Endothelial cell of umbilical vein (primary cell): Measurements from ENCODE around the gene CUL2. TPM values are rescaled to one million over a fixed set of nuclear protein-coding genes. Genes with fewer than 3 reads are reported as not detected.

ENCODE experiments used
- BruUV-seq: library from RNA; stranded (reverse); fragments of 400-500 nt; replicated peaks from 2 replicates; lab custom pipeline; 2021; lab: Mats Ljungman, UMichigan
- CTCF ChIA-PET: fragments of 300-600, 350-600 bp; sonication (Branson Sonifier 250); formaldehyde crosslinking; loops from one replicate; lab custom pipeline; 2021; ENCODE audit warnings: antibody characterized with exemption, inconsistent platforms; lab: Charles Lee
- POLR2A ChIA-PET: fragments of 300-600, 350-600 bp; sonication (Branson Sonifier 250); formaldehyde crosslinking; loops from one replicate; lab custom pipeline; 2021; ENCODE audit warnings: antibody characterized with exemption, inconsistent platforms; lab: Charles Lee
- DNase-seq: peaks from one replicate; pipeline ENCODE4 v3.0.0-alpha.2; 2011; ENCODE audit warnings: low read depth, low spot score
- FAIRE-seq: peaks from 2 replicates; lab custom pipeline; 2011; peaks lifted over from hg19 to GRCh38; lab: Jason Lieb, UNC
- H2AFZ ChIP-seq: 2 replicates; pipeline ENCODE4 v1.6.0; 2012; ENCODE audit warnings: low read depth, low read length, control low read depth, inconsistent platforms
- H3K27ac ChIP-seq: 2 replicates; pipeline ENCODE4 v1.5.1; 2011; ENCODE audit warnings: low read depth, mild to moderate bottlenecking, control low read depth, low read length, moderate library complexity; ENCODE audit not compliant: insufficient read depth
- H3K27me3 ChIP-seq, 2 experiments: 2 replicates each; pipeline versions ENCODE4 v1.6.0 to v1.6.1; 2011; ENCODE audit warnings: low read length in 2 of 2, mixed read lengths in 1 of 2; ENCODE audit not compliant: control insufficient read depth in 2 of 2, insufficient read depth in 2 of 2
- H3K36me3 ChIP-seq, 2 experiments: 2 replicates in 1 of 2; 3 replicates in 1 of 2; pipeline ENCODE4 v1.5.1; 2011; ENCODE audit warnings: low read length in 2 of 2, mild to moderate bottlenecking in 1 of 2, moderate library complexity in 1 of 2; ENCODE audit not compliant: control insufficient read depth in 2 of 2, insufficient read depth in 2 of 2; ENCODE audit errors: extremely low read depth in 1 of 2
- H3K4me1 ChIP-seq: 3 replicates; pipeline ENCODE4 v1.5.1; 2011; ENCODE audit warnings: mild to moderate bottlenecking, low read length; ENCODE audit not compliant: control insufficient read depth, insufficient read depth; ENCODE audit errors: extremely low read depth
- H3K4me2 ChIP-seq: 2 replicates; pipeline ENCODE4 v1.6.1; 2011; ENCODE audit warnings: low read length, control low read depth, mixed read lengths; ENCODE audit not compliant: insufficient read depth
- H3K4me3 ChIP-seq, 3 experiments: fragments of 200-600 bp in 1 of 3; sonication (generic), shearing (Covaris generic) in 1 of 3; replicated peaks in 1 of 3; 2 replicates each; pipeline ENCODE4 v1.5.1; 2011 to 2016; ENCODE audit warnings: control low read depth in 3 of 3, low read length in 3 of 3, mild to moderate bottlenecking in 2 of 3, inconsistent platforms in 1 of 3, low read depth in 1 of 3, moderate library complexity in 1 of 3; ENCODE audit not compliant: insufficient read depth in 1 of 3
- H3K79me2 ChIP-seq: 2 replicates; pipeline ENCODE4 v1.6.0; 2012; ENCODE audit warnings: low read length, inconsistent platforms; ENCODE audit not compliant: control insufficient read depth, insufficient read depth
- H3K9ac ChIP-seq: replicated peaks from 2 replicates; pipeline ENCODE3; 2011; ENCODE audit warnings: low read length, control low read depth; ENCODE audit not compliant: insufficient read depth; ENCODE audit errors: extremely low read depth
- H3K9me1 ChIP-seq: replicated peaks from 3 replicates; pipeline ENCODE4 v1.6.0; 2011; ENCODE audit warnings: mild to moderate bottlenecking, low read length; ENCODE audit not compliant: control insufficient read depth, insufficient read depth; ENCODE audit errors: extremely low read depth
- H3K9me3 ChIP-seq: replicated peaks from 2 replicates; pipeline ENCODE4 v1.5.1; 2012; ENCODE audit warnings: low read length, inconsistent platforms; ENCODE audit not compliant: control insufficient read depth, insufficient read depth
- H4K20me1 ChIP-seq: replicated peaks from 2 replicates; pipeline ENCODE3; 2011; ENCODE audit warnings: mild to moderate bottlenecking, low read length; ENCODE audit not compliant: control insufficient read depth, insufficient read depth; ENCODE audit errors: extremely low read depth
- EZH2 ChIP-seq: IDR thresholded peaks from 2 replicates; pipeline ENCODE4 v1.6.1; 2012; ENCODE audit warnings: borderline replicate concordance, low read depth, mild to moderate bottlenecking, moderate library complexity, low read length, inconsistent platforms; ENCODE audit not compliant: severe bottlenecking
- FOS ChIP-seq: IDR thresholded peaks from 2 replicates; pipeline ENCODE4 v1.6.1; 2011; ENCODE audit warnings: mild to moderate bottlenecking, low read length, moderate library complexity, borderline replicate concordance; ENCODE audit not compliant: insufficient read depth
- GATA2 ChIP-seq: IDR thresholded peaks from 2 replicates; pipeline ENCODE4 v1.7.0; 2011; ENCODE audit warnings: low read depth, mild to moderate bottlenecking, moderate library complexity, mixed read lengths, low read length; ENCODE audit not compliant: insufficient read length, insufficient read depth
- JUN ChIP-seq: IDR thresholded peaks from 2 replicates; pipeline ENCODE4 v1.6.1; 2011; ENCODE audit warnings: borderline replicate concordance, low read depth; ENCODE audit not compliant: insufficient read length, insufficient read depth
- MYC ChIP-seq: IDR thresholded peaks from one replicate; pipeline ENCODE4 v1.6.1; 2011; ENCODE audit warnings: mild to moderate bottlenecking, low read depth, low read length
- POLR2A ChIP-seq: IDR thresholded peaks from 2 replicates; pipeline ENCODE4 v1.6.1; 2012; ENCODE audit warnings: low read depth, mild to moderate bottlenecking, control low read depth, low read length
- POLR2AphosphoS5 ChIP-seq: IDR thresholded peaks from 2 replicates; pipeline ENCODE4 v1.6.1; 2012; ENCODE audit warnings: low read depth, mild to moderate bottlenecking, control low read depth, low read length, moderate library complexity; ENCODE audit not compliant: insufficient read depth
- dilution Hi-C: fragments of 300-500 bp; cut with MboI; formaldehyde crosslinking; loops from one replicate; pipeline ENCODE4 v1.15.0; 2019; ENCODE audit warnings: low sequenced_read_pairs; ENCODE audit not compliant: extremely low pct_ligation_motif_present
- intact Hi-C: fragments of 100-400 bp; cut with micrococcal nuclease; formaldehyde crosslinking; loops from one replicate; pipeline ENCODE4 v1.10.0; 2022
- polyA plus RNA-seq, 4 experiments: library from polyadenylated mRNA; depleted of rRNA in 3 of 4; stranded (reverse) in 3 of 4; unstranded in 1 of 4; fragments of >200 nt; gene quantifications; 2 replicates each; pipeline versions ENCODE4 v1.2.1 to v1.2.3, GENCODE V29; 2011 to 2012; ENCODE audit warnings: missing spikeins in 1 of 4
- total RNA-seq: library from RNA; stranded (reverse); gene quantifications from 2 replicates; pipeline ENCODE4 v1.2.3, GENCODE V29; 2021
- TF ChIP-seq, protein P1 (sequence below): IDR thresholded peaks from 2 replicates; pipeline ENCODE4 v1.6.1; 2011; ENCODE audit not compliant: insufficient read depth, insufficient read length
- TF ChIP-seq, protein P2 (sequence below), 2 donors: IDR thresholded peaks; 1 replicate in 1 of 2; 2 replicates in 1 of 2; pipeline ENCODE4 v1.5.1; 2011; ENCODE audit warnings: low read length in 2 of 2, mild to moderate bottlenecking in 2 of 2, moderate library complexity in 2 of 2, control low read depth in 1 of 2, inconsistent platforms in 1 of 2, low read depth in 1 of 2; ENCODE audit not compliant: insufficient read depth in 1 of 2; ENCODE audit errors: extremely low read depth in 1 of 2

CUL2 gene
- total and polyA plus RNA-seq, 2 donors (not counting 3 experiments of a cell fraction or from before 2014, with no cell fraction given), result 11.6 to 45.3 TPM

DNA sequence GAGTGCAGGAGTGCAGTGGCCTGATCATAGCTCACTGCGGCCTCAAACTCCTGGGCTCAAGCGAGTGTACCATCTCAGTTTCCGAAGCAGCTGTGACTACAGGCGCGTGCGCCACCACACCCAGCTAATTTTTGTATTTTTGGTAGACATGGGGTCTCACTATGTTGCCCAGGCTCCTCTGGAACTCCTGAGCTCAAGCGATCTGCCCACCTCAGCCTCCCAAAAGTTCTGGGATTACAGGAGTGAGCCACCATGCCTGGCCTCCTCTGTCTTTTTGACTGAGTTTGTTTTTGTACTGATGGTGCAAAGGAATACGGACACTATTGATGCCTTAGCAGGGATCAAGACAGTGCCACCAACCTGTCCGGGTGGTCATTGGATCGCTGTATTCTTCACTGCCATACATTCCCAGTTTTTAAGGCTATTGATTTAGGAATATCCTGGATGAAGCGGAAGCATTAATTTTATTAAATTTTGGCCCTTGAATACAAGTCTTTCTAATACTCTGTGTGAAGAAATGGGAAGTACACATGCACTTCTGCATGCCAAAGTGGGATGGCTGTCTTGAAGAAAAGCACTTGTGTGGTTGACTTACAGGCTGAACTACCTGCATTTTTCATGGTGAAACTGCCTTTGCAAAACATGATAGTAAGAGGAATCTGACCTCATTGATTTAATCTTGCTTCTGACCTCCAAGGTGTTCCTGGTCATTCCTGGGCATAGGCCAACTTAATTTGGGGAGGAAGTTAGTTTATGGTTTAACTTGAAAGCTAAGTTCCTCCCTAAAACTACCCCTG lies 2.1 kb upstream of the CUL2 start:
- Histone ChIP-seq H3K9ac (no peak overlapping the region), H2AFZ (no peak overlapping the region), H3K4me3 (no peak overlapping the region), H3K36me3 (no peaks in the 10 kb centered on the region), H3K9me1 (no peaks in the 10 kb centered on the region), H3K27ac (no peak overlapping the region), H3K4me2 (no peak overlapping the region), H4K20me1 (no peaks in the 10 kb centered on the region), H3K9me3 (no peaks in the 10 kb centered on the region), H3K79me2 (peaks cover 29% of the 10 kb centered on the region), H3K27me3 (no peaks in the 10 kb centered on the region), H3K4me1 (peaks cover 13% of the 10 kb centered on the region)
- intact Hi-C loops, result loop anchor here (5.0 kb wide), 1 partner anchor 100 kb away; no protein-coding TSS in a partner anchor
- FAIRE-seq, result no peak
- no TSS peak for BruUV-seq
- ChIA-PET CTCF (no interaction called here), POLR2A (no interaction called here)
- dilution Hi-C loops, result no loop called here
- no peak for DNase-seq
- TF ChIP-seq POLR2A (no peak), MYC (no peak), FOS (no peak), POLR2AphosphoS5 (no peak), EZH2 (no peak), GATA2 (no peak), JUN (no peak)
- TF ChIP-seq, protein P1, sequence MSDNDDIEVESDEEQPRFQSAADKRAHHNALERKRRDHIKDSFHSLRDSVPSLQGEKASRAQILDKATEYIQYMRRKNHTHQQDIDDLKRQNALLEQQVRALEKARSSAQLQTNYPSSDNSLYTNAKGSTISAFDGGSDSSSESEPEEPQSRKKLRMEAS, result no peak
- TF ChIP-seq, protein P2, sequence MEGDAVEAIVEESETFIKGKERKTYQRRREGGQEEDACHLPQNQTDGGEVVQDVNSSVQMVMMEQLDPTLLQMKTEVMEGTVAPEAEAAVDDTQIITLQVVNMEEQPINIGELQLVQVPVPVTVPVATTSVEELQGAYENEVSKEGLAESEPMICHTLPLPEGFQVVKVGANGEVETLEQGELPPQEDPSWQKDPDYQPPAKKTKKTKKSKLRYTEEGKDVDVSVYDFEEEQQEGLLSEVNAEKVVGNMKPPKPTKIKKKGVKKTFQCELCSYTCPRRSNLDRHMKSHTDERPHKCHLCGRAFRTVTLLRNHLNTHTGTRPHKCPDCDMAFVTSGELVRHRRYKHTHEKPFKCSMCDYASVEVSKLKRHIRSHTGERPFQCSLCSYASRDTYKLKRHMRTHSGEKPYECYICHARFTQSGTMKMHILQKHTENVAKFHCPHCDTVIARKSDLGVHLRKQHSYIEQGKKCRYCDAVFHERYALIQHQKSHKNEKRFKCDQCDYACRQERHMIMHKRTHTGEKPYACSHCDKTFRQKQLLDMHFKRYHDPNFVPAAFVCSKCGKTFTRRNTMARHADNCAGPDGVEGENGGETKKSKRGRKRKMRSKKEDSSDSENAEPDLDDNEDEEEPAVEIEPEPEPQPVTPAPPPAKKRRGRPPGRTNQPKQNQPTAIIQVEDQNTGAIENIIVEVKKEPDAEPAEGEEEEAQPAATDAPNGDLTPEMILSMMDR (IDR thresholded peaks at IDR 0.05; ENCODE audit: extremely low read depth in 1 of 2, insufficient read depth in 1 of 2, low read depth in 1 of 2, low read length in 2 of 2), result no peak
